DND-41 (cell line): ENCODE measurements around the gene TMPRSS11E.

Experiments
- EZH2 ChIP-seq: IDR thresholded peaks from 3 replicates; pipeline ENCODE4 v1.6.1; 2012; ENCODE audit warnings: borderline replicate concordance, low read depth, mild to moderate bottlenecking, moderate library complexity, low read length, inconsistent platforms; ENCODE audit not compliant: severe bottlenecking
- TF ChIP-seq, protein P1 (sequence below): IDR thresholded peaks from 2 replicates; pipeline ENCODE4 v1.5.1; 2012; ENCODE audit warnings: borderline replicate concordance, low read length, moderate library complexity, mild to moderate bottlenecking; ENCODE audit not compliant: poor library complexity, severe bottlenecking; ENCODE audit errors: extremely low read depth

DNA sequence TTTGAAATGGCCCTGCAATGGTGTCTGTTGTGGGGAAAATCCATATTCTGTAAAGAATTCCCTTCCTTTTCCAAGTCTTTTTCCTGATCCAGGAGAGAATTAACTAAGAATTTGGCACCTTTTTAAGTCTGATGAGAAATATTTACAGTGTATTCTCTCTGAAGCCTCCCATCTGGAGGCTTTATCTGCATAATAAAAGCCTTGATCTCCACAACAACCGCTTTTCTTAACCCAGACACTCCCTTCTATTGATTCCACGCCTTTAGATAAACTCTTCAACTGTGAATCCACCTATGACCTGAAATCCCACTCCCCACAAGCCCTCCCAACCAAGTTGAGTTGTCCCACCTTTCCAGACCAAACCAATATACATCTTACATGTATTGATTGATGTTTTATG is 43.1 kb upstream of the TMPRSS11E start:
- TF ChIP-seq, protein P1, sequence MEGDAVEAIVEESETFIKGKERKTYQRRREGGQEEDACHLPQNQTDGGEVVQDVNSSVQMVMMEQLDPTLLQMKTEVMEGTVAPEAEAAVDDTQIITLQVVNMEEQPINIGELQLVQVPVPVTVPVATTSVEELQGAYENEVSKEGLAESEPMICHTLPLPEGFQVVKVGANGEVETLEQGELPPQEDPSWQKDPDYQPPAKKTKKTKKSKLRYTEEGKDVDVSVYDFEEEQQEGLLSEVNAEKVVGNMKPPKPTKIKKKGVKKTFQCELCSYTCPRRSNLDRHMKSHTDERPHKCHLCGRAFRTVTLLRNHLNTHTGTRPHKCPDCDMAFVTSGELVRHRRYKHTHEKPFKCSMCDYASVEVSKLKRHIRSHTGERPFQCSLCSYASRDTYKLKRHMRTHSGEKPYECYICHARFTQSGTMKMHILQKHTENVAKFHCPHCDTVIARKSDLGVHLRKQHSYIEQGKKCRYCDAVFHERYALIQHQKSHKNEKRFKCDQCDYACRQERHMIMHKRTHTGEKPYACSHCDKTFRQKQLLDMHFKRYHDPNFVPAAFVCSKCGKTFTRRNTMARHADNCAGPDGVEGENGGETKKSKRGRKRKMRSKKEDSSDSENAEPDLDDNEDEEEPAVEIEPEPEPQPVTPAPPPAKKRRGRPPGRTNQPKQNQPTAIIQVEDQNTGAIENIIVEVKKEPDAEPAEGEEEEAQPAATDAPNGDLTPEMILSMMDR = no peak
- TF ChIP-seq EZH2 = no peak
